Measurements from ENCODE around the gene AFF3.

AFF3 gene

DNA sequence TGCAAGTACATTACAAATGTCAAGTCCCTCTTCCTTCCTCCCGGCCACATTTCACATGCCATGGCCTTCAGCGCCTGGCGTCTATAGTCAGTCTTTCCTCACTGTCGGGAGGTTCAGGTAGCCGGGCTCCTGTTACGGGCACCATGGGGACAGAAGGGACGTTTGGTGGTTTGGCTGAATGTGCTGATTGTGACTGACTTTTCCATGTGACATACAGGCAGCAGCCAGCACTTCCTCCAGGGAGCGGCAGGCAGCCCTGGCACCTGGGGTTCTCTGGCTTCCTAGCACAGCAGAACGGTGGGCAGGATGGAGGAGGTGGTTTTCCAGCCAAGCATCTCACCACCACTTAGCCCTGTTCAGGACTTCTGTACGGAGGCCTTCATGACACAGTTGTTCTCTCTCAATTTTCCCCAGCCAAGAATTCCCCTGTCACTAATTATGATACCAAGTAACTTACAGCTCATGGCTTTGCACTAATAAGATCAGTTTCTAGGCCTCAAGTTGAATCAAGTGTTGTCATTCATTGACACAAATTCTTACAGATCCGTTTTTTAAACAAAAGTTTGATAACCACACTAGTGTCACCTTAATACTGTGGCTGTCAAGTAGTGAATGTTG, 568.6 kb downstream of the AFF3 start:
- no peak overlapping the region for H3K27ac ChIP-seq

GRCh38 chr2:99572373-99573164, 569.8 kb downstream of the AFF3 start:
- peak overlapping the region; percentile 18 for H3K27ac ChIP-seq
- TF ChIP-seq CTCF (IDR thresholded peaks at IDR 0.05), result no peak
- TF ChIP-seq ZFX (IDR thresholded peaks at IDR 0.05; ENCODE audit: borderline replicate concordance), result no peak

More for the DNA sequence above, 568.6 kb downstream of the AFF3 start:
- TF ChIP-seq CTCF (IDR thresholded peaks at IDR 0.05), result no peak
- TF ChIP-seq ZFX (IDR thresholded peaks at IDR 0.05; ENCODE audit: borderline replicate concordance), result no peak

- peak overlapping the region; percentile 18; the same call in 1 of the 2 replicates for H3K27ac ChIP-seq
- TF ChIP-seq ZFX (IDR thresholded peaks at IDR 0.05; ENCODE audit: borderline replicate concordance), result no peak
- TF ChIP-seq CTCF (IDR thresholded peaks at IDR 0.05), result no peak
Measured at GRCh38 chr2:99571954-99572353, 570.4 kb downstream of the AFF3 start.

- H3K27ac ChIP-seq, result no peak overlapping the region
- no peak for TF ChIP-seq CTCF (IDR thresholded peaks at IDR 0.05)
- no peak for TF ChIP-seq ZFX (IDR thresholded peaks at IDR 0.05; ENCODE audit: borderline replicate concordance)
Measured at GRCh38 chr2:99571533-99571932, 570.9 kb downstream of the AFF3 start.

DNA sequence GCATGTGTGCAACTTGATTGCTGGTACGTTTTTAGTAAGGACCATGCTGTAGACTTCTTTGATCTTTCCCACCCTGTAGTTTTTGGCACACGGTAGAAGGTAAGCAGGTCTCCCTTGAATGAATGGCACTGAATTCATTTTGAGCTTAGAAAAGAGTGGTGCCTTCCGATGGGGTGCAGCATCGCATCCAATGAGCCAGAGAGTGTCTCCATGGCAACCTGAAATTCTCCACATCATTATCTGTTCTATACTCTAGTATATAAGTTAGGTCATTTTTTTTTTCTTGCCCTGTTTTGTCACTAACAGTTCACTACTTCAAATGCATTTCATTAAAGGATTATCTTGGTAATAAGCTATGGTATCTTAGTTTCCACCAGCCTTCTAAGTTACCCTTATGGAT, 571.4 kb downstream of the AFF3 start:
- TF ChIP-seq ZFX (IDR thresholded peaks at IDR 0.05; ENCODE audit: borderline replicate concordance) (no peak), CTCF (IDR thresholded peaks at IDR 0.05) (no peak)
- no peak overlapping the region for H3K27ac ChIP-seq

GRCh38 chr2:99569386-99569785, 573.0 kb downstream of the AFF3 start:
- no peak overlapping the region for H3K27ac ChIP-seq
- TF ChIP-seq CTCF (IDR thresholded peaks at IDR 0.05) (no peak), ZFX (IDR thresholded peaks at IDR 0.05; ENCODE audit: borderline replicate concordance) (no peak)

DNA sequence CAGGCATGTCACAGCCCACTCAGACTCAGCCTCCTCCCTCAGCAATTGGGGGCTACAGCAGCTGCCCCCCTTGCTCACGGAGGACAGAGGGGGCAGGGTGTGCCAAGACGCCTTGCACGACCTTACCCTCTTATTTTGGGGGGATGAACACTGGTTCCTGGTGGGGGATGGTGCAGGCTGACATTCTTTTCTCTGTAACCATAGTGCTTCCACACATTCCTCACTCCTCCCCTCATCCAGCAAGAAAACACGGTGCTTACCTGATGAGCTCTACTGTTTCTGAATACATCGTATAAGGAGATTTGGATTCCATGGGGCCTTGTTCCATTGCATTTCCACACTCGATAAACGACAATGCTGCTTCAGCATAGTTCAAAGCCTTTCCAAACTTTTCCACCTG, 577.2 kb downstream of the AFF3 start:
- H3K27ac ChIP-seq, result no peak overlapping the region
- TF ChIP-seq ZFX (IDR thresholded peaks at IDR 0.05; ENCODE audit: borderline replicate concordance) (no peak), CTCF (IDR thresholded peaks at IDR 0.05) (no peak)

Data from 22Rv1 (cell line).